HL-60 (cell line): ENCODE data around the gene CATSPERE.

Experiments
- DNase-seq, 2 experiments: peaks; one replicate each; pipeline ENCODE4 v3.0.0-alpha.2; 2010 to 2020; ENCODE audit warnings: low read depth in 1 of 2, low spot score in 1 of 2
- H3K27ac ChIP-seq: fragments of 250-450 bp; sonication (Bioruptor Pico); replicated peaks from 2 replicates; pipeline ENCODE4 v1.5.1; 2020; ENCODE audit warnings: mild to moderate bottlenecking, moderate library complexity
- H3K27me3 ChIP-seq: fragments of 250-450 bp; sonication (Bioruptor Pico); 2 replicates; pipeline ENCODE4 v1.5.1; 2021; ENCODE audit warnings: mild to moderate bottlenecking, moderate library complexity; ENCODE audit not compliant: insufficient read depth, poor library complexity, severe bottlenecking
- H3K4me3 ChIP-seq: replicated peaks from 2 replicates; pipeline ENCODE4 v1.5.1; 2011; ENCODE audit warnings: mild to moderate bottlenecking, control low read depth, low read length; ENCODE audit not compliant: insufficient read depth
- GABPA ChIP-seq: IDR thresholded peaks from 2 replicates; pipeline ENCODE4 v1.6.1; 2012; ENCODE audit warnings: low read depth
- POLR2AphosphoS5 ChIP-seq: IDR thresholded peaks from 2 replicates; pipeline ENCODE4 v1.6.1; 2012; ENCODE audit warnings: low read depth
- SPI1 ChIP-seq: IDR thresholded peaks from 2 replicates; pipeline ENCODE4 v1.6.1; 2012; ENCODE audit warnings: low read depth, mild to moderate bottlenecking, borderline replicate concordance
- TF ChIP-seq, protein P1 (sequence below): IDR thresholded peaks from 2 replicates; pipeline ENCODE4 v1.6.1; 2012; ENCODE audit warnings: low read depth; ENCODE audit not compliant: insufficient replicate concordance
- TF ChIP-seq, protein P2 (sequence below): IDR thresholded peaks from one replicate; pipeline ENCODE4 v1.5.1; 2011; ENCODE audit warnings: low read length, control low read depth, inconsistent platforms; ENCODE audit not compliant: insufficient read depth

CATSPERE gene

DNA sequence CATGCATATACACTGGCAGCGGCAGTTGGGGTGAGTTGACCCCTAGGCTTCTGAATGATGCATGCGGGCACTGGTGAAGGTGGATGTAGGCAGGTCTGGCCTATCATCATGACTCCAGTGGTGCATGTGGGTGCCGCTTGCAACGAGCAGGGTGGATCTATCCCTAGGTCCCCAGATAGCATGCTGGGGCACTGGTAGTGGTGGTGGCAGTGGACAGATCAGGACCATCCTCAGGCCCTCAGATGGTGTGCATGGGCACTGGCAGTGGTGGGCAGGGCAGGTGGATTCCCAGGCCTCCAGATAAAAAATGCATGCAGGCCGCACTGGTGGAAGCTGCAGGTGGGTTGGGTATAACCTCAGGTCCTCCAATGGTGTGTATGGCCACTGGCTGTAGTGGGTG is 52.4 kb downstream of the CATSPERE start:
- no peaks in the 10 kb centered on the region for H3K27me3 ChIP-seq
- H3K27ac ChIP-seq = no peak overlapping the region
- no peak for TF ChIP-seq SPI1
- no peak for DNase-seq
- H3K4me3 ChIP-seq = no peak overlapping the region

DNA sequence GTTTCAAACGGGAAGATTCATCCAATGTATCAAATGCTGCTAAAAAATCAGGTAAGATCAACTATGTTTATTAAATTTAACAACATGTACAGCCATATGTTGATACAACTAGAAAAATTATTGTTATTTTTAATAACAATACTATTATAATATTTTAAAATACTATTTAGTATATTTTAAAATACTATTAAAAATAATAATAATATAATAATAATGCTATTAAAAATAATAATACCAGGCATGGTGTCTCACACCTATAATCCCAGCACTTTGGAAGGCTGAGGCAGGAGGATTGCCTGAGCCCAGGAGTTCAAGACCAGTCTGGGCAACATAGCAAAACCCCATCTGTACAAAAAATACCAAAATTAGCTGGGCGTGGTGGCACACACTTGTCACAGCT is 54.6 kb downstream of the CATSPERE start:
- no peak overlapping the region for H3K27ac ChIP-seq
- H3K27me3 ChIP-seq = no peaks in the 10 kb centered on the region
- no peak for DNase-seq
- no peak for TF ChIP-seq GABPA
- TF ChIP-seq, protein P1, sequence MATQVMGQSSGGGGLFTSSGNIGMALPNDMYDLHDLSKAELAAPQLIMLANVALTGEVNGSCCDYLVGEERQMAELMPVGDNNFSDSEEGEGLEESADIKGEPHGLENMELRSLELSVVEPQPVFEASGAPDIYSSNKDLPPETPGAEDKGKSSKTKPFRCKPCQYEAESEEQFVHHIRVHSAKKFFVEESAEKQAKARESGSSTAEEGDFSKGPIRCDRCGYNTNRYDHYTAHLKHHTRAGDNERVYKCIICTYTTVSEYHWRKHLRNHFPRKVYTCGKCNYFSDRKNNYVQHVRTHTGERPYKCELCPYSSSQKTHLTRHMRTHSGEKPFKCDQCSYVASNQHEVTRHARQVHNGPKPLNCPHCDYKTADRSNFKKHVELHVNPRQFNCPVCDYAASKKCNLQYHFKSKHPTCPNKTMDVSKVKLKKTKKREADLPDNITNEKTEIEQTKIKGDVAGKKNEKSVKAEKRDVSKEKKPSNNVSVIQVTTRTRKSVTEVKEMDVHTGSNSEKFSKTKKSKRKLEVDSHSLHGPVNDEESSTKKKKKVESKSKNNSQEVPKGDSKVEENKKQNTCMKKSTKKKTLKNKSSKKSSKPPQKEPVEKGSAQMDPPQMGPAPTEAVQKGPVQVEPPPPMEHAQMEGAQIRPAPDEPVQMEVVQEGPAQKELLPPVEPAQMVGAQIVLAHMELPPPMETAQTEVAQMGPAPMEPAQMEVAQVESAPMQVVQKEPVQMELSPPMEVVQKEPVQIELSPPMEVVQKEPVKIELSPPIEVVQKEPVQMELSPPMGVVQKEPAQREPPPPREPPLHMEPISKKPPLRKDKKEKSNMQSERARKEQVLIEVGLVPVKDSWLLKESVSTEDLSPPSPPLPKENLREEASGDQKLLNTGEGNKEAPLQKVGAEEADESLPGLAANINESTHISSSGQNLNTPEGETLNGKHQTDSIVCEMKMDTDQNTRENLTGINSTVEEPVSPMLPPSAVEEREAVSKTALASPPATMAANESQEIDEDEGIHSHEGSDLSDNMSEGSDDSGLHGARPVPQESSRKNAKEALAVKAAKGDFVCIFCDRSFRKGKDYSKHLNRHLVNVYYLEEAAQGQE = no peak
- TF ChIP-seq SPI1 = no peak
- TF ChIP-seq, protein P2, sequence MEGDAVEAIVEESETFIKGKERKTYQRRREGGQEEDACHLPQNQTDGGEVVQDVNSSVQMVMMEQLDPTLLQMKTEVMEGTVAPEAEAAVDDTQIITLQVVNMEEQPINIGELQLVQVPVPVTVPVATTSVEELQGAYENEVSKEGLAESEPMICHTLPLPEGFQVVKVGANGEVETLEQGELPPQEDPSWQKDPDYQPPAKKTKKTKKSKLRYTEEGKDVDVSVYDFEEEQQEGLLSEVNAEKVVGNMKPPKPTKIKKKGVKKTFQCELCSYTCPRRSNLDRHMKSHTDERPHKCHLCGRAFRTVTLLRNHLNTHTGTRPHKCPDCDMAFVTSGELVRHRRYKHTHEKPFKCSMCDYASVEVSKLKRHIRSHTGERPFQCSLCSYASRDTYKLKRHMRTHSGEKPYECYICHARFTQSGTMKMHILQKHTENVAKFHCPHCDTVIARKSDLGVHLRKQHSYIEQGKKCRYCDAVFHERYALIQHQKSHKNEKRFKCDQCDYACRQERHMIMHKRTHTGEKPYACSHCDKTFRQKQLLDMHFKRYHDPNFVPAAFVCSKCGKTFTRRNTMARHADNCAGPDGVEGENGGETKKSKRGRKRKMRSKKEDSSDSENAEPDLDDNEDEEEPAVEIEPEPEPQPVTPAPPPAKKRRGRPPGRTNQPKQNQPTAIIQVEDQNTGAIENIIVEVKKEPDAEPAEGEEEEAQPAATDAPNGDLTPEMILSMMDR = no peak
- no peak for TF ChIP-seq POLR2AphosphoS5
- H3K4me3 ChIP-seq = no peak overlapping the region

DNA sequence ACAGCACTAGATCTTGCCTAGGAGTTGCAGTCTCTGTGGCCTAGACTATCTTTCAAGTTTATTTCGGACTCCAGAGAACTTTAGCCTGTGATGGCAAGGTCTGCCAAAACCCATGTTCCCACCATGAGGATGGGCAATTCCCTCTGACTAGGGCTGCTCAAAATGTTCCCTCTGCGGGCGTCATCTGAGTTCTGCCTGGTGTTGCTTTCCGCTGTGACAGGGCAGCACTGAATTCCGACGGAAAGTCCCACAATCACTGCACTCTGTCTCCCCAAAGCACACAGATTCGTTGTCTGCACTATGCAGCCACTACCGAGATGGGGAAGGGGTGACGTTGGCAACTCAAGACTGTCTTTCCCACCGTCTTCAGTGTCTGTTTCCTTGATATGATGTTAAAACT is 75.2 kb downstream of the CATSPERE start:
- TF ChIP-seq, protein P1 = no peak
- TF ChIP-seq SPI1 (no peak), GABPA (no peak), POLR2AphosphoS5 (no peak)
- TF ChIP-seq, protein P2 = no peak

DNA sequence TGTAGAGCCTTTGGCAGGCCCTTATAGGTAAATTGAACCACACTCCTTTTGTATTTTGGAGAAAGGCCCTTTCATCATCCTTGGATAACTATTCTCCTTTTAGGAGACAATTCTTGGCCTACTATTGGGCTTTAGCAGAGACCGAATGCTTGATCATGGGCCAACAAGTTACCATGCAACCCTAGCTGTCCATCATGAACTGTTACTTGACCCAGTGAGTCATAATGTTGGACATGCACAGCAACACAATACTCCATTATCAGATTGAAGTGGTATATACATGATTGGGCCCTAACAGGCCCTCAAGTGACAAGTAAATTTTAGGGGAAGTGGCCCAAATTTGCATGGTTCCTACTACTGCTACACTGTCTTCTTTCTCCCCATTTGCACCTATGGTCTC is 84.4 kb downstream of the CATSPERE start:
- H3K27ac ChIP-seq = no peak overlapping the region
- no peak overlapping the region for H3K4me3 ChIP-seq
- DNase-seq = no peak
- TF ChIP-seq, protein P2 = no peak
- TF ChIP-seq, protein P1 = no peak
- TF ChIP-seq SPI1 = no peak
- no peak for TF ChIP-seq GABPA
- H3K27me3 ChIP-seq = no peaks in the 10 kb centered on the region

More for the DNA sequence above, 75.2 kb downstream of the CATSPERE start:
- H3K27ac ChIP-seq = no peak overlapping the region
- no peaks in the 10 kb centered on the region for H3K27me3 ChIP-seq
- H3K4me3 ChIP-seq = no peak overlapping the region
- no peak for DNase-seq
